GM15510 (cell line): ENCODE data around the gene HPCAL1.

Experiments used
- POLR2A ChIP-seq: IDR thresholded peaks from 3 replicates; pipeline ENCODE4 v1.6.1; 2011; ENCODE audit warnings: borderline replicate concordance; ENCODE audit not compliant: insufficient read length; ENCODE audit errors: extremely low read depth

Gene HPCAL1

DNA sequence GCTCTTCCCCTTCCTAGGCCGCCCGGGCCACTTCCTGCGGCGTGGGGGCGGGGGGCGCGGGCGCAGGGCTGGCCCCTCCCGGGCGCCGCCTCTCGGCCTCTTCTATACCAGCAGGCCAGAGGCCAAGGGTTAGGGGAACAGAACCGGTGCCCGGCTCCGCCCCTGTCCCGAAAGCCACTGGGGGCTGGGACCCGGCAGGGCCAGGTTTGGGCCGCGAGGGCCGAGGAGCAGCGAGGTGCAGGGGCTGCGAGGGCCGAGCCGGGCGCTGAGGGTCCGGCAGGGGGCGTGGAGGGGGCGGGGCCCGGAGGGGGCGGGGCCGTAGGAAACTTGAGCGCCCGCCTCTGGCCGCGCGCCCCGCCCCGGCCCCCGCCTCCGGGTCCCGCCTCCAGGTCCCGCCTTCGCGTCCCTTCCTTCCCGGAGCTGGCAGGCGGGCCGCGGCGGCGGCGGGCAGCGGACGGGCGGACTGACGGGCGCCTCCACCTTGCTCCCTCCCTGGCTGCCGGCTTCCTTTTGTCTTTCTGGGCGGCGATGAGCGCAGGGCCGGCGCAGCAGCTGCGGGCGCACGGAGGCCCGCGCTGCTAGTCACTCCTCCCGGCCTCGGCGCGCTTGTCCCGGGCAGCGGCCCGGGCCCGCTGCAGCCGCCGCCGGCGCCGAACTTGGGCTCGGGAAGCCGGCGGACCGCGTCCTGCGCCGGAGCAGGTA, at the start of gene HPCAL1:
Gene HPCAL1 (plus strand): TSS at position 426 of the 702 bp plus-strand sequence. CDS start 116,854 bp downstream, outside the sequence.
- peak; percentile 66 for TF ChIP-seq POLR2A

DNA sequence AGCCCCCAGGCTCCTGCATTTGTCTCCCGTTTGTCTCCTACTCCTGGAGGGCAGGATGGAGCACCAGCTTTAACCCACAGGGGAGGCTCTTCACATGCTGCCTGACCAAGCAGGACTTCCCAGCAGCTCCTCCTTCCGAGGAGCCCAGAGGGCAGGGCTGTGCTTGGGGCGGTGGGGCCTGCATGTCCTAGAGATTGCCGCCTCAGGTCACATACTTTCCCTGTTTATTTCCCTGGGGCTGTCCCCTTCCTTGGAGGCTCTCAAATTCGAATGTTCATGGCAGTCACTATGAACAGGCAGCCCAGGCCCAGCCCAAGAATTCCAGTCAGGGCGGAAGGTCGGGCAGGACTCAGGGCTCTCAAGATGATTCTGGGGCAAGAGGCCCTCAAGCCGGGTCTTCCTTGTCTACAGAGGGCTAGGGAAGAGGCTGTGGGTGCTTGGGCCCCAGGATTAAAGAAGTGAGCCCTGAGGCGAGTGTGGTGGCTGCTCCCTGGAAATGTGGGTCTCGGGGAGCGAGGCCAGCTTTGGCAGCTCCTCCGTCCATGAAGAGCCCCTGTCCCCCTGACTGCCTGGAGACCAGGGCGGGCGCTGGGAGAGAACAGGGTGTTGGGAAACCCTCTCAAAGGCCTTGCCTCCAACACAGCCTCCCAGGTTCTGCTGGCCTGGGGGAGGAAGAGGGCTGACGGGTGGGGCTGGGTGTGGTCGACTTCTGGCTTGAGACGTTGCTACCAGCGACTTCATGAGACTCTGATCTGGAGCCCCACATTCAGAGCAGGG, 48.9 kb upstream of the HPCAL1 start:
- no peak for TF ChIP-seq POLR2A

DNA sequence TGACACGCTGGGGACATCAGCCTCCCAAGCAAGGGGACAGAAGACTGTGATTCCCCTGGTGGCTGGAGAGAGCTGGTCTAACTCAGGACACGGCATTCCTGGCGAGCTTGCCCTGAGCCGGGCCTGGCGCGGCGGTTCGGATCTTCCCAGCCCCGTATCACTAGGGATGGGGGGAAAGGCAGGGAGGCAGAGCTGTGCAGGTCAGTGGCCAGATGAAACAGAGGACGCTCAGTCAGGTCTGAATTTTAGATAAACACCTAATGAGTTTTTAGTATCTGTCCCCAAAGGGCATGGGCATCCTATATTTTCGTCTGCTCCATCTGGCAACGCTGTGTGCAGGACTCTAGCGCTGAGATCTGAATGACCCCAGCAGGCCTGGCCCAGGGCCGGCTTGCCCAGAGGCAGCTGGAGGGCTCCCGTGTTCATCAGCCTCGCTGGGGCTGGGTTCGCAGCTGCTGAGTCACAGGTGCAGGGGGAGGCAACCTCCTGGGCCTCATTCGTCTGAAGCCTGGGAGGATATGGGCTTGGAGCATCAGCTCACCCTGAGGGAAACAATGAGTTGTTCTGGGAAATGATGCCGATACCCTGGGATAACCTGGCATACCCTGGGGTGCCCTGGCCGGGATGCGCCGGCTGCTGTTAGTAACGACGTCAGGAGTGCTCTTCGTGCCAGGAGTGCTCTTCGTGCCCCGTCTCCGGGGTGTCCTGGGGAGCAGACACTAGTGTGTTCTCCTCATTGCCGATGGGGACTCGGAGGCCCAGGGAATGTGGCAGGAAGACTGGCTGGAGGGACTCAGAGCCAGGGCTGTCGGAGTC, 48.1 kb upstream of the HPCAL1 start:
- no peak for TF ChIP-seq POLR2A

DNA sequence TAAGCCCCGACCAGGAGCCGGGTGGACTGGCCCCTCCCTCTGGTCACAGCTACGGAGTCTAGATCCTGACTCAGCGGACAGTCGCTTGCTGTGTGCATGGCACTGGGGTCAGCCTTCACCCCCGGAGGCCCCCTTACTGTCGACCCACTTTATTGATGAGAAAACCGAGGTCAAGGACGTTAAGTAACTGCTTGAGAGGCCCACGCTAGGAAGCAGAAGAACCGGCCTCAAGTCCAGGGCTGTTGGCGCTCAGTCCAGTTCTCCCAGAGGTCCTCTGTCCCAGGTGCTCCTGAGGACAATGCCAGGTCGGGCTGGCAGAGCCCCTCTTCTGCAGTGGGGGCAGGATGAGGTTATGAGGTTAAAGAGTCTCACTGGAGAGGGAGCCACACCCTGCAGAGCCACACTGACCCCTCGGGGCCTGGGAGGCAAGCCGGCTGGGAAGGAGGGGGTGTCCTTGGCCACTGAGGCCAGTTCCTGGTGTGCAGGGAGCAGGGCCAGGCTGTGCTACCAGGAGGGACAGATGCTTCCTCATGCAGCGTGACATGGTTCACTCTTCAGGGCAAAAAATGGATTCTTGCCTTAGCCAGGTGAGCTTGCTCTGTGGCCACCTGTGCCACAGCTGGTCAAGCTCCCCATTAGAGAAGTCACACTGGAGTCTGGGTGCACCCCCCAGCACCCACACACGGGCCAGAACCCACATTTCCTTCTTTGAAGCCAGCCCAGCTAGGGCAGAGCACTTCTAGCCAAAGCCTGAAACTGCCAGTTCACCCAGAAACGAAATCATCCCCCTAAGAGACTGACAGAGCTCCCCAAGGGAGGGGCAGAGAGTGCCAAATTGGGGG, 47.3 kb upstream of the HPCAL1 start:
- TF ChIP-seq POLR2A, result no peak

DNA sequence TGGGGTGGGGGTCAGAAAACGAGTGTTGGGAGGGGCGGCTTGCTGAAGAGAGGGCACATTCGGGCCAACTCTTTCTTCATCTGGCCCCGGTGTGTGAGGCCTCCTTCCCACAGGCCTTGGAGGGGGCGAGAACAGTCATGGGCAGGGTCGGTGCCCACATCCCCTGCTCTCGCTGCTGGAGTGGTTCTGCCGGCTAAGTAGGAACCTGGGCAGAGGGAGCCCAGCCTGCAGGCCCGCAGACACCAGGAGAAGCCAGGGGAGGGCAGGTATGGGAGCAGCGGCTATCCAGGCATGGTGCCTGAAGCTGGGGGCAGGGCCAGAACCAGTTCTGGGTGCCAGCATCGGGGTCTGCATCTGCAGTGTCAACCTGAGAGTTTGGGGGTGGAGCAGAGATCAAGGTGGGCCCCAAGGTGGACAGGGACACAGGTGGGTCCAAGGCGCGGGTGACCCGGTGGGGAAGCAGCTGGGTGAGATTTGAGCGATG, 46.6 kb upstream of the HPCAL1 start:
- no peak for TF ChIP-seq POLR2A

DNA sequence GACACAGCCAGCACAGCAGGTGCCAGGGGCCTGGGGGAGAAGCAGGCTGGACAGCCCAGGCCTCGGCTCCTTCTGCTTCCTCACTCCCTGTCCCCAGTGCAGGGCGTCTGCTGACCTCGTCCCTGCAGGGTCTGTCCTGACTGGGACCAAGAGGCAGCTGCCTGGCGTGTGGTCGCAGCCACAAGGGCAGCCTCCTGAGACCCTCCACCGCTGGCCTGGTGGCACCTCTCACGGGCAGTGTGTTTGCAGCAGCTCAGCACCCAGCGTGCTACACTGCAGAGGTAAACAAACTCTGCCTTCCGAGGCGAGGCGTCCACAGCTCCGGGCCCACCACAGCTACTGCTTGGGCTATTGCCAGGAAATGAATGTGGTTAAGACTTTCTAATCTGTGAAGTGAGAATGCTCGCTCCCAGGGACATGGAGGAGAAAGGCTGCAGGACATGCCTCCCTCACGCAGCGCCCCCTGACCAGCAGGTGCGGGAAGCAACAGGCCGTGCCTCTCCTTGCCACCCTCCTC, 46.1 kb upstream of the HPCAL1 start:
- no peak for TF ChIP-seq POLR2A

DNA sequence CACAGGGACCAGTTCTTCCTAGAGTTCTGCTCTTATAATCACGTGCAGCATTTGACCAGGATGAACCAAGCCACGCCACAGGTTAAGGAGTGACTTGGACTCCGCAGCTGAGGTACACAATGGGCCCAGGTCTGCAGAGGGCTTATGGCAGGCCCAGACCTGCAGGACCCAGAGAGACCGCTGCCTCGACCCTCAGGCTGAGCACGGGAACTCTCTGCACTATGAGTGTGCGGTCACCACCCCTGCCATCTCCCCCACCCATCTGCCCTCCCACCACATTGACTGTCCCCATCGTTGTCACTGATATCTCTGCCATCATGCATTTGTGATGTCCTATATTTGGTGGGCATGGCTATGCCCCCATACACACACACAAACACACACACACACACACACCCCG, 45.7 kb upstream of the HPCAL1 start:
- TF ChIP-seq POLR2A, result no peak

DNA sequence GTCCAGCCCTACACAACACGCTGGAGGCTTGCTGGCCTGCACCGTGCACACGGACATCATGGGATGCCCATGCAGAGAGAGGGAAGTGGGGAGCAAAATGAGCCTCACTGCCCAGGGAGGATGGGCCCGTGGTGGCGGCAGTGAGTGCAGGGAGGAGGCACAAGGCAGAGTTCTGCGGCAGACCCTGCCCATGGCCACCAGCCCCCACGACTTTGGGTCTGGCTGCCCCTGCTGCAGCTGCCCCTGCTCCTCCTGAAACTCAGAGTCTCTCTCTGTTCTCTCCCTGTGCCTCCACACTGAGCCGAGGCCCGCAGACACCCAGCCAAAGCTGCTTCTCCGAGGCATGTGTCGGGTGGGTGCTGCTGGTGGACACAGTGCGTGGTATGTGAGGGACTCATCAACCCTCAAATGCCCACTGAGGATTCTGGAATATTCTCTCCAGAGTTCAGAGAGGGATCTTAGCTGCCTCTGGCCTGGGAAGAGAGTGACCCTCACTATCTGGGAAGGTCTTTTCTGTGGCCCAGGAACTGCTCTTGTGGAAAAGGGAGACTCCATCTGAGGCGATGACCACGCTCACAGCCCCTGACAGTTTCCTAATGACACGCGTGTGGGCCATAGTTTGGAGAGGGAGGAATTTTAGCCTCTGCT, 45.1 kb upstream of the HPCAL1 start:
- TF ChIP-seq POLR2A, result no peak

DNA sequence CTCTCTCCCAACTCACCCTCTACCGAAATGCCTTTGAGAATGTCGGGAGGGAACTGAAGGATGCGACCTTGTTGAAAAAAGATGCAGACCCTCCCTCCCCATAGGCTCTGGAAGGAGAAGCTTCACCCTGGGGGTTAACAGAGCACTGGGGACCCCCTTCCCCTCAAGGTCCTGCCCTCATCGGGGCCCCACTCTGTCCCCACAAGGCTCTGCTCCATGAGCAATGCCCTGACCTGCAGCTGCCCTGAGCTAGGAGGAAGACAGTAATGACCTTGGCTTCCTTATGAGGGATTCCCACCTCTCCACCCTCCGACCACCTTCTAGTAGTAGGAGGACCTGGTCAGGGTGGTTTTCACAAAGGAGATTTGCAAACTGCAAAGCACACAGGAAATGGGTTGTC, 44.4 kb upstream of the HPCAL1 start:
- no peak for TF ChIP-seq POLR2A

DNA sequence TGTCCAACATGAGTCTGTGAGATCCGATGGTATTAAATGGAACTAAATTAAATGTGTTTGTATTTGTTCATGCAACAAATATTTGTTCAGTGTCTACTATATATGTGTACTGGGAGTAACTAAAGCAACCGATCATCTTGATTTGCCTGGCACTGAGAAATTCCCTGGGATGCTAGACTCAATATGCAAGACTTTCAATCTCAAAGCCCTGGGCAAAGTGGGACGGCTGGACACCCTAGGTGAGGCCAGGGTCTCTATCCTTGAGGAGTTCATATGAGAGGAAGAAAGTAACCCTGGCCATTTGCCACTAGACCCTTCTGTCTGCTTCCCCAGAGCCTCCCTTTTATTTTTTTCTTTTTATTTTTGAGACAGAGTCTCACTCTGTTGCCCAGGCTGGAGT, 44.0 kb upstream of the HPCAL1 start:
- no peak for TF ChIP-seq POLR2A

DNA sequence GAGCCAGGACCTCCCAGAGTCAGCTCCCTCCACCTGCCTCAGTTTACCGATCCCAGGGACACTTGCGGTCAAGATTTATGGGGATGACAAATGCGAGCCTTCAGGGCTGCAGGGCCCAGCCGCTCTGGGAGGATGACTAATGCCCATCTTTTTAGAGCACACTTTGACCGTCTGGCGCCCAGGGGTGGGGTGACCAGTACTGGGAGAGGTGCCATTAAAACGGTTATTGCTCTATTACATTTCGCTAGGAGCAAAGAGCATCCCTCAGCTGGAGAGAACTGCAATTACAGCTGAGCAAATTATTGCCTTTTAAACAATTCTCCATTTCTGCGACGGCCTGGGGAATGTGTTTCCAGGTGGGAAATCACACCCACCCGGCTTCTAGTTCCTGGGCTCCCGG, 42.6 kb upstream of the HPCAL1 start:
- TF ChIP-seq POLR2A, result no peak

DNA sequence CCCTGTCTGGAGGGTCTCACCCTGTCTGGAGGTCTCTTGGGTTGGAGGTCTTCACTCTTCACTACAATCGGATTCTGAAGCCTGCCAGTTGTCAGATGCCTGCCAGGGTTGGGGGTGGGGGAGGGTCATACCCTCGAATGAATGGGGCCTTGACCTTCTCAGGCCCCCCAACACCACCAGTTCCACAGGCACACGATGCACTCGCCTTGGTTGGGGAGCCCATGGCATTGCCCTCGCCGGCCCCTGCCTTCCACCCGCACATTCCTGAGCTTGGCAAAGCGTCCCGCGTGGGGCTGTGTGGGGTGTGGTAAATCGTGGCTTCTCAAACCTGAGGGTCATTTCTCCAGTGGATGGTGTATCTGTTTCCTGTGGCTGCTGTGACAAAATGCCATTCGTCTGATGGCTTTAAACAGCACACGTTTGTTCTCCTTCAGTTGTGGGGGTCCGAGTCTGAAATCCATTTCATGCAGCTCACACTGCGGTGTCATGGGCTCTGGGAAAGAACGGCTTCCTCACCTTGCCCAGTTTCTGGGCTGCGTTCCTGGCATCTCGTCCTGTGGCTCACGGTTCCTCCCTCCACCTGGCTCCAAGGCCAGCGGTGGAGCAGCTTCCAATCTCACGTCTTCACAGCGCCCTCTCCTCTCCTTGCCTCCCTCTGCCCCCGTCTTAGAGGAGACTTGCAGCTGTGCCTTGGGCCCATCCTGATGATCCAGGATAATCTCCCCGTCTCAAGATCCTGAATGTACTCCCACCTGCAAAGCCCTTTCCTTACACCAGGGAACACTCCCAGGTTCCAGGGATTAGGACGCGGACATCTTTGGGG, 38.0 kb upstream of the HPCAL1 start:
- no peak for TF ChIP-seq POLR2A
